Lower leg skin (tissue), 4 donors: ENCODE data around the gene PLCG1. TPM values are rescaled to one million over a fixed set of nuclear protein-coding genes. Genes with fewer than 3 reads are reported as not detected.

Source experiments
- DNase-seq, 2 donors: peaks; one replicate each; pipeline ENCODE4 v3.0.0-alpha.2; 2019; ENCODE audit warnings: low spot score in 2 of 2
- H3K4me3 ChIP-seq: fragments of 200-600 bp; sonication (generic); 2 replicates; pipeline ENCODE4 v1.5.1; 2017; ENCODE audit warnings: mild to moderate bottlenecking, low read depth; ENCODE audit not compliant: poor library complexity, severe bottlenecking
- POLR2A ChIP-seq, 2 donors: fragments of 450-650 bp; IDR thresholded peaks; one replicate each; pipeline ENCODE4 v1.6.1; 2016 to 2017; ENCODE audit warnings: antibody characterized with exemption in 2 of 2, mild to moderate bottlenecking in 1 of 2, moderate library complexity in 1 of 2
- WGBS, 2 donors: methylation state at CpG; one replicate each; pipeline ENCODE4 v1.1.5; 2018; 5-methylcytosine and 5-hydroxymethylcytosine counted together
- intact Hi-C: fragments of 100-400 bp; cut with DNase I; formaldehyde crosslinking; loops from one replicate; pipeline ENCODE4 v1.15.0; 2023; ENCODE audit warnings: low total_unique reads
- total RNA-seq, 4 donors: library from RNA; depleted of rRNA; stranded (reverse); fragments of >200 nt; gene quantifications; one replicate each; pipeline ENCODE4 v1.1.0, GENCODE V29; 2016
- TF ChIP-seq, protein P1 (sequence below), 3 donors: fragments of 450-650 bp; IDR thresholded peaks; one replicate each; pipeline ENCODE4 v1.5.1; 2016; ENCODE audit warnings: antibody characterized with exemption in 3 of 3, mild to moderate bottlenecking in 3 of 3, moderate library complexity in 2 of 3

PLCG1 gene
- total RNA-seq, 4 donors from 2014 or later = 59.0 to 138 (median 72.5) TPM

GRCh38 chr20:41095110-41095969 is 42.0 kb upstream of the PLCG1 start:
- no peak overlapping the region for H3K4me3 ChIP-seq
- TF ChIP-seq, protein P1, sequence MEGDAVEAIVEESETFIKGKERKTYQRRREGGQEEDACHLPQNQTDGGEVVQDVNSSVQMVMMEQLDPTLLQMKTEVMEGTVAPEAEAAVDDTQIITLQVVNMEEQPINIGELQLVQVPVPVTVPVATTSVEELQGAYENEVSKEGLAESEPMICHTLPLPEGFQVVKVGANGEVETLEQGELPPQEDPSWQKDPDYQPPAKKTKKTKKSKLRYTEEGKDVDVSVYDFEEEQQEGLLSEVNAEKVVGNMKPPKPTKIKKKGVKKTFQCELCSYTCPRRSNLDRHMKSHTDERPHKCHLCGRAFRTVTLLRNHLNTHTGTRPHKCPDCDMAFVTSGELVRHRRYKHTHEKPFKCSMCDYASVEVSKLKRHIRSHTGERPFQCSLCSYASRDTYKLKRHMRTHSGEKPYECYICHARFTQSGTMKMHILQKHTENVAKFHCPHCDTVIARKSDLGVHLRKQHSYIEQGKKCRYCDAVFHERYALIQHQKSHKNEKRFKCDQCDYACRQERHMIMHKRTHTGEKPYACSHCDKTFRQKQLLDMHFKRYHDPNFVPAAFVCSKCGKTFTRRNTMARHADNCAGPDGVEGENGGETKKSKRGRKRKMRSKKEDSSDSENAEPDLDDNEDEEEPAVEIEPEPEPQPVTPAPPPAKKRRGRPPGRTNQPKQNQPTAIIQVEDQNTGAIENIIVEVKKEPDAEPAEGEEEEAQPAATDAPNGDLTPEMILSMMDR (IDR thresholded peaks at IDR 0.05) = peak in 1 of 3 donors; percentile 53
- TF ChIP-seq POLR2A (IDR thresholded peaks at IDR 0.05) = no peak
- intact Hi-C loops = no loop called here

GRCh38 chr20:41098703-41099250 is 38.6 kb upstream of the PLCG1 start:
- intact Hi-C loops = no loop called here
- H3K4me3 ChIP-seq = no peak overlapping the region
- WGBS, 2 donors = 79% methylated on average over 4 of the region's 4 CpGs
- no peak for DNase-seq
- no peak for TF ChIP-seq POLR2A (IDR thresholded peaks at IDR 0.05)
- TF ChIP-seq, protein P1 (IDR thresholded peaks at IDR 0.05) = no peak

More at GRCh38 chr20:41095110-41095969, 42.0 kb upstream of the PLCG1 start:
- peak in 1 of 2 donors; percentile 90 for DNase-seq
- 46 to 49% methylated on average over 7 of the region's 7 CpGs for WGBS, 2 donors

GRCh38 chr20:41100001-41100480 is 37.3 kb upstream of the PLCG1 start:
- no peak for DNase-seq
- TF ChIP-seq, protein P1 (IDR thresholded peaks at IDR 0.05) = no peak
- no peak for TF ChIP-seq POLR2A (IDR thresholded peaks at IDR 0.05)
- intact Hi-C loops = no loop called here
- WGBS, 2 donors = 91 to 94% methylated on average over 9 of the region's 9 CpGs
- H3K4me3 ChIP-seq = no peak overlapping the region

GRCh38 chr20:41101660-41102059 is 35.7 kb upstream of the PLCG1 start:
- DNase-seq = no peak
- 89 to 90% methylated on average over 2 of the region's 2 CpGs for WGBS, 2 donors
- TF ChIP-seq POLR2A (IDR thresholded peaks at IDR 0.05) = no peak
- TF ChIP-seq, protein P1 (IDR thresholded peaks at IDR 0.05) = no peak
- intact Hi-C loops = no loop called here
- no peak overlapping the region for H3K4me3 ChIP-seq

DNA sequence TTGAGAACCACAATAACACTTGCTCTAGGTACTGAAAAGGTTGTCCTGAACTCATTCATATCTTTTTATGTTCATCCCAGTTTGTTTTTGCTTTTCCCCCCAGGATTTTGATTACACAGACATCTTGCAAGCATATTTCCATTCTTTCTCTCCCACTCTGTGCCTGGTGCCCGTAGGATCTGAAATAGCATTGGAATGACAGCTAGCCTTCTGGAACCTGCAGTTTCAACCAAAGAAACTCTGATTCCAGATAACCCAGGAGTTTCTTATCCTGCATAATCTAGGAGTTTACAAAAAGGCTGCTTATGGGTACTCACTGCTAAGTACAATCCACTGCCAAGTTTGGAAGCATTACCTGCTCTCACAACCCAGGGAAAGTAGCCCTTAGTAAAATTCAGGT is 28.8 kb upstream of the PLCG1 start:
- intact Hi-C loops = no loop called here
- no peak for DNase-seq
- H3K4me3 ChIP-seq = no peak overlapping the region
- WGBS, 2 donors = 90 to 100% methylated on average over 1 of the region's 1 CpG
- no peak for TF ChIP-seq POLR2A (IDR thresholded peaks at IDR 0.05)
- TF ChIP-seq, protein P1 (IDR thresholded peaks at IDR 0.05) = no peak
